Fibroblast of lung (primary cell): Measurements from ENCODE around the gene SFSWAP. TPM values are rescaled to one million over a fixed set of nuclear protein-coding genes. Genes with fewer than 3 reads are reported as not detected.

ENCODE experiments used
- DNase-seq, 2 donors: peaks; one replicate each; pipeline versions ENCODE4 v3.0.0 to v3.0.0-alpha.2; 2010; ENCODE audit warnings: low read depth in 2 of 2
- H2AFZ ChIP-seq: 2 replicates; pipeline ENCODE4 v1.5.1; 2012; ENCODE audit warnings: low read length, control low read depth, inconsistent platforms
- H3K27ac ChIP-seq: 2 replicates; pipeline ENCODE4 v1.5.1; 2011; ENCODE audit warnings: low read length, control low read depth; ENCODE audit not compliant: insufficient read depth
- H3K27me3 ChIP-seq: 2 replicates; pipeline ENCODE4 v1.5.1; 2011; ENCODE audit warnings: mild to moderate bottlenecking, low read length; ENCODE audit not compliant: control insufficient read depth, insufficient read depth
- H3K36me3 ChIP-seq: 2 replicates; pipeline ENCODE4 v1.5.1; 2011; ENCODE audit warnings: low read length; ENCODE audit not compliant: control insufficient read depth, insufficient read depth
- H3K4me1 ChIP-seq: 2 replicates; pipeline ENCODE4 v1.5.1; 2011; ENCODE audit warnings: low read length; ENCODE audit not compliant: control insufficient read depth, insufficient read depth; ENCODE audit errors: extremely low read depth
- H3K4me2 ChIP-seq: 2 replicates; pipeline ENCODE4 v1.5.1; 2011; ENCODE audit warnings: low read length, control low read depth; ENCODE audit not compliant: insufficient read depth; ENCODE audit errors: extremely low read depth
- H3K4me3 ChIP-seq, 4 experiments: fragments of 200-600 bp in 1 of 4; sonication (generic) in 1 of 4; replicated peaks in 1 of 4; 2 replicates each; pipeline ENCODE4 v1.5.1; 2011 to 2016; ENCODE audit warnings: low read length in 4 of 4, low read depth in 3 of 4, mild to moderate bottlenecking in 3 of 4, control low read depth in 2 of 4, inconsistent platforms in 1 of 4, mixed read lengths in 1 of 4; ENCODE audit not compliant: insufficient read depth in 1 of 4; ENCODE audit errors: control extremely low read depth in 1 of 4
- H3K79me2 ChIP-seq: 2 replicates; pipeline ENCODE4 v1.5.1; 2012; ENCODE audit warnings: mild to moderate bottlenecking, low read length, inconsistent platforms; ENCODE audit not compliant: control insufficient read depth, insufficient read depth
- H3K9ac ChIP-seq: 2 replicates; pipeline ENCODE4 v1.5.1; 2011; ENCODE audit warnings: mild to moderate bottlenecking, low read length, control low read depth; ENCODE audit not compliant: insufficient read depth
- H3K9me3 ChIP-seq: 2 replicates; pipeline ENCODE4 v1.5.1; 2012; ENCODE audit warnings: low read depth, low read length; ENCODE audit not compliant: control insufficient read depth, insufficient read depth
- H4K20me1 ChIP-seq: 2 replicates; pipeline ENCODE4 v1.5.1; 2011; ENCODE audit warnings: low read length; ENCODE audit not compliant: control insufficient read depth, insufficient read depth; ENCODE audit errors: extremely low read depth
- EZH2 ChIP-seq: IDR thresholded peaks from 2 replicates; pipeline ENCODE4 v1.5.1; 2012; ENCODE audit warnings: low read length, control low read depth, mild to moderate bottlenecking; ENCODE audit errors: missing control alignments
- polyA plus RNA-seq, 2 donors: library from polyadenylated mRNA; depleted of rRNA in 1 of 2; stranded (reverse) in 1 of 2; unstranded in 1 of 2; fragments of >200 nt; gene quantifications; 2 replicates each; pipeline ENCODE4 v1.2.1, GENCODE V29; 2011 to 2012; ENCODE audit warnings: missing spikeins in 1 of 2
- total RNA-seq: library from RNA; depleted of rRNA; stranded (reverse); fragments of >200 nt; gene quantifications from 2 replicates; pipeline ENCODE4 v1.2.1, GENCODE V29; 2014
- TF ChIP-seq, protein P1 (sequence below), 2 donors: IDR thresholded peaks in 1 of 2; conservative IDR thresholded peaks in 1 of 2; 1 replicate in 1 of 2; 2 replicates in 1 of 2; pipeline ENCODE4 v1.5.1; 2011 to 2012; ENCODE audit warnings: low read length in 2 of 2, control low read depth in 1 of 2, inconsistent platforms in 1 of 2, low read depth in 1 of 2, mild to moderate bottlenecking in 1 of 2

The SFSWAP gene
- total and polyA plus RNA-seq, 2 donors (not counting 1 experiment from before 2014, with no cell fraction given), result 9.9 to 23.3 TPM

DNA sequence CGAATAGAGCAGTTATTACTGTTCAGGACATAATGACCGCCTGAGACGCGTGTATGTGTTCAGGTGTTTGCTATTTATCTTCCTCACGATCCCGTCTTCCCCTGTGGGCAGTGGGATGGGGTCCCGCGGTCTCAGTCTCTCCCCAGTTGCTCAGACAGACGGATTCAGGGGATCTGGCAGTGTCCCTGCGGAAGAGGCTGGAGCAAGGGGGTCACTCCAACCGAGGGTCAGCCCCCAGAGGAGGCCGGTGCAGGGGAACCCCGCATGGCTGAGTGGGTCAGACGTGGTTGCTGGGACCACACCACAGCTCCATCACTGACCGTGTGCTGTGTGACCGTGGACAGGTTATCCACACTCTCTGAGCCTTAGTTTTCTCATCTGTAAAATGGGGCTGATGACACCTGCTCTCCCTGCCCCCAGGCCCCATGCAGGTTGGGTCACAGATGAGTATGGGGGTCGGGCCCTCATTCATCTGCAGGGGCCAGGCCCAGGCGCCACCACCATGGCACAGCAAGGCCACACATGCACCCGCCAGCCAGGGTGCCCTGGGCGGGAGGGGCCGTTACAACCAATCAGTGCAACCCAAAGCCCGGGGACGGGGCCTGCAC lies 122.5 kb downstream of the SFSWAP start:
- TF ChIP-seq, protein P1, sequence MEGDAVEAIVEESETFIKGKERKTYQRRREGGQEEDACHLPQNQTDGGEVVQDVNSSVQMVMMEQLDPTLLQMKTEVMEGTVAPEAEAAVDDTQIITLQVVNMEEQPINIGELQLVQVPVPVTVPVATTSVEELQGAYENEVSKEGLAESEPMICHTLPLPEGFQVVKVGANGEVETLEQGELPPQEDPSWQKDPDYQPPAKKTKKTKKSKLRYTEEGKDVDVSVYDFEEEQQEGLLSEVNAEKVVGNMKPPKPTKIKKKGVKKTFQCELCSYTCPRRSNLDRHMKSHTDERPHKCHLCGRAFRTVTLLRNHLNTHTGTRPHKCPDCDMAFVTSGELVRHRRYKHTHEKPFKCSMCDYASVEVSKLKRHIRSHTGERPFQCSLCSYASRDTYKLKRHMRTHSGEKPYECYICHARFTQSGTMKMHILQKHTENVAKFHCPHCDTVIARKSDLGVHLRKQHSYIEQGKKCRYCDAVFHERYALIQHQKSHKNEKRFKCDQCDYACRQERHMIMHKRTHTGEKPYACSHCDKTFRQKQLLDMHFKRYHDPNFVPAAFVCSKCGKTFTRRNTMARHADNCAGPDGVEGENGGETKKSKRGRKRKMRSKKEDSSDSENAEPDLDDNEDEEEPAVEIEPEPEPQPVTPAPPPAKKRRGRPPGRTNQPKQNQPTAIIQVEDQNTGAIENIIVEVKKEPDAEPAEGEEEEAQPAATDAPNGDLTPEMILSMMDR (conservative IDR thresholded peaks at IDR 0.05 in 1 of 2, IDR thresholded peaks at IDR 0.05 in 1 of 2; ENCODE audit: low read depth in 1 of 2, low read length in 2 of 2), result no peak
- TF ChIP-seq EZH2, result no peak
- no peak overlapping the region for H3K4me3 ChIP-seq

DNA sequence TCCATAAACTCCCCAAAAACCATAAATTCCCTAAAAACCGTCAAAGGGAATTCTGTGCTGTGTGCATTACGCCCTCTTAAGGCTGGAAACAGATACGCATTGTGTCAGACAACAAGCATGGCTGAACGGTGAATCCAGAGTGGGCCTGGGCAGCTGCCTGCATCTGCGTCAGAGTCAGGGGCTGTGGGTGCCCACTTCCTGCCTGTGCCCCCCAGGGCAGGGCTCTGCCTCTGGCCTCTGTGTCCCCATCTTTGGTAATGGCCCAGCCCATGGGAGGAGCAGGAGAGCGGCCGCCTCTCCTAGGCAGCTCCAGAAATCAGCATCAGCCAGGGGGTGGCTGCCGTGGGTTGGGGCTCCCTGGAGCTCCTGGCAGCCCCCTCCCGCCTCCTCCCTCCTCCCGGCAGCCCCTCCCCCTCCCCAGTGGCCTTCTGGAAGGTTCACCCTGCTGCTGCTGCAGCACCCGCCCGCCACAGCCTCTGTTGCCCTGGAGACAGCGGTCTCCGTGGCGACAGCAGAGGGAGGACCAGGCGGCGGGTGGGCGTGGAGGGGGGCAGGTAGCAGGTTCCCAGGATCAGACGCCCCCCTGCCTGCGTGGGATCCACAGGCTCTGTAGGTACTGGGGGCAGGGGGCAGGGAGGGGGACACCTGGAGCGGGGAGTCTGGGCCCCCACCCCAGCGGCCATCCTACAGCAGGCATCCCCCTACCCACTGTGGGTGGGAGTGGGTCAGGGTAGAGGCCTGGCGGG lies 123.2 kb downstream of the SFSWAP start:
- H3K79me2 ChIP-seq, result peaks cover 3% of the 10 kb centered on the region
- H3K4me3 ChIP-seq, result no peak overlapping the region
- H3K27me3 ChIP-seq, result no peaks in the 10 kb centered on the region
- H3K4me1 ChIP-seq, result no peaks in the 10 kb centered on the region
- no peaks in the 10 kb centered on the region for H4K20me1 ChIP-seq
- no peak overlapping the region for H3K27ac ChIP-seq
- peak; percentile 37 to 40 for DNase-seq
- no peaks in the 10 kb centered on the region for H3K36me3 ChIP-seq
- TF ChIP-seq, protein P1 (conservative IDR thresholded peaks at IDR 0.05 in 1 of 2, IDR thresholded peaks at IDR 0.05 in 1 of 2; ENCODE audit: low read depth in 1 of 2, low read length in 2 of 2), result peak; percentile 39 to 51
- TF ChIP-seq EZH2, result no peak
- no peak overlapping the region for H2AFZ ChIP-seq
- no peaks in the 10 kb centered on the region for H3K9me3 ChIP-seq
- H3K4me2 ChIP-seq, result no peak overlapping the region
- no peak overlapping the region for H3K9ac ChIP-seq

More for the DNA sequence above, 122.5 kb downstream of the SFSWAP start:
- no peak overlapping the region for H3K27ac ChIP-seq
- no peaks in the 10 kb centered on the region for H4K20me1 ChIP-seq
- no peaks in the 10 kb centered on the region for H3K27me3 ChIP-seq
- no peaks in the 10 kb centered on the region for H3K36me3 ChIP-seq
- no peak overlapping the region for H3K4me2 ChIP-seq
- no peak overlapping the region for H3K9ac ChIP-seq
- no peak overlapping the region for H2AFZ ChIP-seq
- peaks cover 3% of the 10 kb centered on the region for H3K79me2 ChIP-seq
- no peak for DNase-seq
- no peaks in the 10 kb centered on the region for H3K4me1 ChIP-seq
- H3K9me3 ChIP-seq, result no peaks in the 10 kb centered on the region

DNA sequence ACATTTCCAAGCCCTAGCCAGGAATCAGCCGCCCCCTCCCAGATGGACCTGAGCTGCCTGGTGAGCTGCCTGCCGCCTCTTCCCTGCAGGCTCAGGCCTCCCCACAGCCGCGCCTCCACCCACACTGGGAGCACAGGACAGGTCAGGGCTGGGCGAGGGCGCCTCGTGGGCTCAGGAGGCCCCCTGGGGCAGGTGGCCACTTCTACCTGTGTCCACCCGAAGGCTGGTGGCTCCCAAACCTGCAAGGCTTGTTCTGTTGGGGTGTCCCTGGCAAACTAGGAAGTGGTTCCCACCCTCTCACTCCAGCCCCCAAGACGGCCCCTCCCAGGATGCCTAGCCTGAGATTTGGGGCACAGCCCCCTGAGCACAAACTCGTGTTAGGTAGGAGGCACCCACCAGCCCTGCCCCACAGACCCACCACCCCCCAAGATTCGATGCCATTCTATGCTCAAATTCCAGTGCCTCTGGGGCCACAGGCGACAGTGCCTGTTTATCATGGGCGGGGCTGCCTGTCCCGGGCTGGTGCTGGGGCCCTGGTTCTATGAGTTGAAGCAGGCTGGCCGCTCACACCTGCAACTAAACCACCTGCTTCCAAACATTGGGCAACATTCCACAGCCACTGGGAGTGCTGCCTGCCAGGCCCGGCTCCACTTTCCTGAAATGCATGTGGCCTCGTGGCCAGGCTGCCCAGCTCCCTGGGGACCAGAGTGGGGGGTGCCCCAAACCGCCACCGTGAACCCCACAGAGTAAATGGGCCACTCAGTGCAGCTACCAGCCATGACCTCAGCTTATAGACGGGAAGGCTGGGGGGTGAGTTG lies 124.1 kb downstream of the SFSWAP start:
- Histone ChIP-seq H3K4me1 (no peaks in the 10 kb centered on the region), H3K4me3 (no peak overlapping the region), H3K79me2 (no peaks in the 10 kb centered on the region), H3K9me3 (no peaks in the 10 kb centered on the region), H3K36me3 (no peaks in the 10 kb centered on the region), H3K9ac (no peak overlapping the region), H4K20me1 (no peaks in the 10 kb centered on the region), H2AFZ (no peak overlapping the region), H3K4me2 (no peak overlapping the region), H3K27ac (no peak overlapping the region), H3K27me3 (no peaks in the 10 kb centered on the region)
- TF ChIP-seq, protein P1 (conservative IDR thresholded peaks at IDR 0.05 in 1 of 2, IDR thresholded peaks at IDR 0.05 in 1 of 2; ENCODE audit: low read depth in 1 of 2, low read length in 2 of 2), result no peak
- TF ChIP-seq EZH2, result no peak
- no peak for DNase-seq
